Measurements from ENCODE around the gene EMILIN1. TPM values are rescaled to one million over a fixed set of nuclear protein-coding genes. Genes with fewer than 3 reads are reported as not detected.
A peak's percentile ranks its signal among the peaks of the same experiment; 100 is the strongest.

EMILIN1 gene
- total RNA-seq, 1 experiment from 2014 or later, result 0.31 TPM

DNA sequence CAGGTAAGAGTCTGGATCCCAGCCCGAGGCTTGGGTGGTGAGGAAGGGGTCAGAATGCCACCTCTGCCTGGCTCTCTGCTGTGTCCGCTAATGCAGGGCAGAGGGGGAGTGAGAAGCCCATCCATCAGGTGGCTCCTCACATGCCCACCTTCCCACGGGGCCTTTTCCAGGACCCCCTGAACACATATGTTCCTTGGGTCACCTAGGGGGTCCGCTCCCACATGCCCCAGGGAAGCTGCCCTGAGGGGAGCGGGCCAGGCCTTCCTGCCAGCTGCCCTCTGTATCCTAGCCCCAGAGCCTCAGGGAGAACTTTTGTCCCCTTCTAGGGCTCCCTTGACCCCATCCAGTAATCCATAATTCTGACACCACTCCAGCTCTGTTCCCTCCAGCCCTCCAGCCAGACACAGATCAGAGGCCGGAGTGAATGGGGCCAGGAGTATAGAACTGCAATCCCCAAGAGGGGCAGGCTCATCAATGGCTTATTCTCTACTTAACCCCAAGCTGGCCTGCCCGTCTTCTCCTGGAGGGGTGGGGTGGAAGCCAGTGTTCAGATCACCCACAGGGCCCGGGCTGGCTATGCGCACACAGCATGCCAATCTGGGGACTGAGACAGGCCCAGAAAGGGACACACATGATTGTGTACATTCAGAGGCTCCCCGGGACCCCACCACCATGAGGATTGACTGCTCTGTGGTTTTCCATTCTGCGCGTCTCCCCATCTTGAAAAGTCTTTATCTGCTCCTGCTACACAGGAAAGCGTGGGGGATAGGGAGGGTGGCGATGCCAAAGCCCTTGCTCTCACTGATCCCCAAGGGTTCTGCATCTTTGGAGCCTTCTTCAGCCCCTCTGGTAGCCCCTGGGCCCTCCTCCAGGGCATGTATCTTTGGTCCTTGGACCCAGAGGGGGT is 1.1 kb downstream of the EMILIN1 start:
- CTCF ChIA-PET, result no interaction called here
- Histone ChIP-seq H3K4me3 (ENCODE audit: low read depth in 2 of 2, low read length in 2 of 2) (peak overlapping the region in 1 of 2 experiments; percentile 40; a peak in 1 of 4 replicates), H3K36me3 (ENCODE audit: control insufficient read depth, insufficient read depth, low read length) (no peaks in the 10 kb centered on the region), H3K9me3 (ENCODE audit: control insufficient read depth, insufficient read depth, low read depth, low read length) (no peaks in the 10 kb centered on the region), H3K4me1 (ENCODE audit: control insufficient read depth, insufficient read depth, low read length) (peaks cover 3% of the 10 kb centered on the region), H3K27ac (ENCODE audit: low read length) (no peak overlapping the region), H3K27me3 (ENCODE audit: control insufficient read depth, insufficient read depth, low read length) (no peaks in the 10 kb centered on the region)
- intact Hi-C loops (cut with micrococcal nuclease; ENCODE audit: unreplicated experiment) (loop anchor here (10.0 kb wide), 1 partner anchor 115 kb away; no protein-coding TSS in a partner anchor), in situ Hi-C loops (cut with HindIII; ENCODE audit: low pct_unique_long_range_greater_than_20kb, low sequenced_read_pairs) (no loop called here)
- POLR2A ChIA-PET, result no interaction called here
- BruUV-seq (replicated peaks), result no TSS peak
- DNase-seq (ENCODE audit: low read depth, low spot score), result no peak
- ATAC-seq, result no peak
- no peak for TF ChIP-seq POLR2AphosphoS5 (IDR thresholded peaks at IDR 0.05; ENCODE audit: low read depth, low read length)
- no peak for TF ChIP-seq SIN3A (IDR thresholded peaks at IDR 0.05; ENCODE audit: borderline replicate concordance, insufficient read depth, low read depth, low read length)
- TF ChIP-seq TCF7L2 (IDR thresholded peaks at IDR 0.05; ENCODE audit: low read depth, low read length), result no peak
- TF ChIP-seq, protein P1, sequence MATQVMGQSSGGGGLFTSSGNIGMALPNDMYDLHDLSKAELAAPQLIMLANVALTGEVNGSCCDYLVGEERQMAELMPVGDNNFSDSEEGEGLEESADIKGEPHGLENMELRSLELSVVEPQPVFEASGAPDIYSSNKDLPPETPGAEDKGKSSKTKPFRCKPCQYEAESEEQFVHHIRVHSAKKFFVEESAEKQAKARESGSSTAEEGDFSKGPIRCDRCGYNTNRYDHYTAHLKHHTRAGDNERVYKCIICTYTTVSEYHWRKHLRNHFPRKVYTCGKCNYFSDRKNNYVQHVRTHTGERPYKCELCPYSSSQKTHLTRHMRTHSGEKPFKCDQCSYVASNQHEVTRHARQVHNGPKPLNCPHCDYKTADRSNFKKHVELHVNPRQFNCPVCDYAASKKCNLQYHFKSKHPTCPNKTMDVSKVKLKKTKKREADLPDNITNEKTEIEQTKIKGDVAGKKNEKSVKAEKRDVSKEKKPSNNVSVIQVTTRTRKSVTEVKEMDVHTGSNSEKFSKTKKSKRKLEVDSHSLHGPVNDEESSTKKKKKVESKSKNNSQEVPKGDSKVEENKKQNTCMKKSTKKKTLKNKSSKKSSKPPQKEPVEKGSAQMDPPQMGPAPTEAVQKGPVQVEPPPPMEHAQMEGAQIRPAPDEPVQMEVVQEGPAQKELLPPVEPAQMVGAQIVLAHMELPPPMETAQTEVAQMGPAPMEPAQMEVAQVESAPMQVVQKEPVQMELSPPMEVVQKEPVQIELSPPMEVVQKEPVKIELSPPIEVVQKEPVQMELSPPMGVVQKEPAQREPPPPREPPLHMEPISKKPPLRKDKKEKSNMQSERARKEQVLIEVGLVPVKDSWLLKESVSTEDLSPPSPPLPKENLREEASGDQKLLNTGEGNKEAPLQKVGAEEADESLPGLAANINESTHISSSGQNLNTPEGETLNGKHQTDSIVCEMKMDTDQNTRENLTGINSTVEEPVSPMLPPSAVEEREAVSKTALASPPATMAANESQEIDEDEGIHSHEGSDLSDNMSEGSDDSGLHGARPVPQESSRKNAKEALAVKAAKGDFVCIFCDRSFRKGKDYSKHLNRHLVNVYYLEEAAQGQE (IDR thresholded peaks at IDR 0.05; ENCODE audit: insufficient read depth in 1 of 2, low read depth in 2 of 2, low read length in 1 of 2), result no peak
- TF ChIP-seq, protein P2, sequence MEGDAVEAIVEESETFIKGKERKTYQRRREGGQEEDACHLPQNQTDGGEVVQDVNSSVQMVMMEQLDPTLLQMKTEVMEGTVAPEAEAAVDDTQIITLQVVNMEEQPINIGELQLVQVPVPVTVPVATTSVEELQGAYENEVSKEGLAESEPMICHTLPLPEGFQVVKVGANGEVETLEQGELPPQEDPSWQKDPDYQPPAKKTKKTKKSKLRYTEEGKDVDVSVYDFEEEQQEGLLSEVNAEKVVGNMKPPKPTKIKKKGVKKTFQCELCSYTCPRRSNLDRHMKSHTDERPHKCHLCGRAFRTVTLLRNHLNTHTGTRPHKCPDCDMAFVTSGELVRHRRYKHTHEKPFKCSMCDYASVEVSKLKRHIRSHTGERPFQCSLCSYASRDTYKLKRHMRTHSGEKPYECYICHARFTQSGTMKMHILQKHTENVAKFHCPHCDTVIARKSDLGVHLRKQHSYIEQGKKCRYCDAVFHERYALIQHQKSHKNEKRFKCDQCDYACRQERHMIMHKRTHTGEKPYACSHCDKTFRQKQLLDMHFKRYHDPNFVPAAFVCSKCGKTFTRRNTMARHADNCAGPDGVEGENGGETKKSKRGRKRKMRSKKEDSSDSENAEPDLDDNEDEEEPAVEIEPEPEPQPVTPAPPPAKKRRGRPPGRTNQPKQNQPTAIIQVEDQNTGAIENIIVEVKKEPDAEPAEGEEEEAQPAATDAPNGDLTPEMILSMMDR (IDR thresholded peaks at IDR 0.05), result no peak

DNA sequence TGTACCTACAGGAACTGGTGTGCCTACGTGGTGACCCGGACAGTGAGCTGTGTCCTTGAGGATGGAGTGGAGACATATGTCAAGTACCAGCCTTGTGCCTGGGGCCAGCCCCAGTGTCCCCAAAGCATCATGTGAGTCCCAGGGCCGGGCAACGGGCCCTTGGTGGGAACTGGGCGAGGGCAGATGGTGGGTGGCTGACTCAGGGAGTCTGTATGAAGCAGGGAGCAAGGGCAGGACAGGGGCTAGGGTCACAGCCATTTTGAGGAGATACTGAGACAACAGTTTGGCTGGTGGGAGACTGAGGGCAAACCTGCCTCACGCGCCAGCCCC is 1.7 kb downstream of the EMILIN1 start:
- BruUV-seq (replicated peaks), result no TSS peak
- ATAC-seq (no peak), DNase-seq (ENCODE audit: low read depth, low spot score) (no peak)
- TF ChIP-seq TCF7L2 (IDR thresholded peaks at IDR 0.05; ENCODE audit: low read depth, low read length) (no peak), POLR2AphosphoS5 (IDR thresholded peaks at IDR 0.05; ENCODE audit: low read depth, low read length) (no peak), SIN3A (IDR thresholded peaks at IDR 0.05; ENCODE audit: borderline replicate concordance, insufficient read depth, low read depth, low read length) (no peak)
- TF ChIP-seq, protein P1 (IDR thresholded peaks at IDR 0.05; ENCODE audit: insufficient read depth in 1 of 2, low read depth in 2 of 2, low read length in 1 of 2), result no peak
- TF ChIP-seq, protein P2 (IDR thresholded peaks at IDR 0.05), result no peak
- in situ Hi-C loops (cut with HindIII; ENCODE audit: low pct_unique_long_range_greater_than_20kb, low sequenced_read_pairs) (no loop called here), intact Hi-C loops (cut with micrococcal nuclease; ENCODE audit: unreplicated experiment) (loop anchor here (10.0 kb wide), 1 partner anchor 115 kb away; no protein-coding TSS in a partner anchor)
- Histone ChIP-seq H3K27me3 (ENCODE audit: control insufficient read depth, insufficient read depth, low read length) (no peaks in the 10 kb centered on the region), H3K36me3 (ENCODE audit: control insufficient read depth, insufficient read depth, low read length) (no peaks in the 10 kb centered on the region), H3K4me1 (ENCODE audit: control insufficient read depth, insufficient read depth, low read length) (peaks cover 3% of the 10 kb centered on the region), H3K27ac (ENCODE audit: low read length) (no peak overlapping the region), H3K9me3 (ENCODE audit: control insufficient read depth, insufficient read depth, low read depth, low read length) (no peaks in the 10 kb centered on the region), H3K4me3 (ENCODE audit: low read depth in 2 of 2, low read length in 2 of 2) (peak overlapping the region in 1 of 2 experiments; percentile 40; a peak in 1 of 4 replicates)
- POLR2A ChIA-PET, result no interaction called here
- CTCF ChIA-PET, result no interaction called here

All from Panc1 (cell line).